ENCODE measurements around the gene RASEF. TPM values are rescaled to one million over a fixed set of nuclear protein-coding genes. Genes with fewer than 3 reads are reported as not detected.

RASEF gene
- total and polyA plus RNA-seq, 2 donors (not counting 1 experiment from before 2014, with no cell fraction given): not detected

GRCh38 chr9:83002329-83002728, 60.6 kb downstream of the RASEF start:
- ATAC-seq (ENCODE audit: low read depth): no peak
- POLR2A ChIA-PET: no interaction called here
- no CpG with 5 or more reads among the region's 2 CpGs for WGBS (ENCODE audit: insufficient coverage)

GRCh38 chr9:83000765-83001164, 62.2 kb downstream of the RASEF start:
- Histone ChIP-seq H3K27ac (ENCODE audit: low read length in 2 of 2) (no peak overlapping the region), H3K9ac (ENCODE audit: low read length) (no peak overlapping the region), H3K9me3 (ENCODE audit: control extremely low read depth in 1 of 3, control insufficient read depth in 2 of 3, insufficient read depth in 1 of 3, low read length in 2 of 3) (no peaks in the 10 kb centered on the region), H3K36me3 (replicated peaks in 1 of 2; ENCODE audit: control extremely low read depth in 1 of 2, control insufficient read depth in 1 of 2, extremely low read depth in 1 of 2, insufficient read depth in 2 of 2, low read length in 1 of 2) (no peaks in the 10 kb centered on the region), H2AFZ (ENCODE audit: insufficient read depth, low read depth, low read length, poor library complexity, severe bottlenecking) (no peak overlapping the region), H3K4me2 (replicated peaks; ENCODE audit: low read depth, low read length, poor library complexity, severe bottlenecking) (no peak overlapping the region), H3K79me2 (ENCODE audit: control insufficient read depth, insufficient read depth, low read length) (no peaks in the 10 kb centered on the region), H3K27me3 (replicated peaks in 1 of 4; ENCODE audit: control extremely low read depth in 1 of 4, control insufficient read depth in 3 of 4, insufficient read depth in 4 of 4, low read length in 3 of 4) (no peaks in the 10 kb centered on the region), H3K4me3 (ENCODE audit: control extremely low read depth in 1 of 5, extremely low read depth in 1 of 5, insufficient read depth in 1 of 5, low read depth in 2 of 5, low read length in 4 of 5) (no peak overlapping the region), H3K4me1 (ENCODE audit: control insufficient read depth in 2 of 2, insufficient read depth in 2 of 2, low read length in 2 of 2) (peaks cover 0 to under 1% of the 10 kb centered on the region in 2 donors), H4K20me1 (ENCODE audit: control insufficient read depth, insufficient read depth, low read length, poor library complexity, severe bottlenecking) (no peaks in the 10 kb centered on the region)
- POLR2A ChIA-PET: no interaction called here
- no peak for TF ChIP-seq CTCF (IDR thresholded peaks at IDR 0.05)
- no peak for TF ChIP-seq EZH2 (IDR thresholded peaks at IDR 0.05; ENCODE audit: borderline replicate concordance, insufficient read depth, low read depth, low read length, poor library complexity, severe bottlenecking)
- peaks cover 2% of the 10 kb centered on the region for H3K4me1 Mint-ChIP-seq
- H3K27me3 Mint-ChIP-seq: no peaks in the 10 kb centered on the region
- H3K4me3 Mint-ChIP-seq: no peak overlapping the region
- 91% methylated on average over 4 of the region's 5 CpGs for WGBS (ENCODE audit: insufficient coverage)
- DNase-seq (no peak), ATAC-seq (ENCODE audit: low read depth) (no peak)
- H3K9me3 Mint-ChIP-seq (ENCODE audit: insufficient read depth): no peaks in the 10 kb centered on the region
- CTCF ChIA-PET: no interaction called here
- intact Hi-C loops (cut with micrococcal nuclease): no loop called here
- H3K27ac Mint-ChIP-seq: no peak overlapping the region

More at GRCh38 chr9:83002329-83002728, 60.6 kb downstream of the RASEF start:
- Mint-ChIP-seq H3K27me3 (no peaks in the 10 kb centered on the region), H3K27ac (no peak overlapping the region), H3K9me3 (ENCODE audit: insufficient read depth) (no peaks in the 10 kb centered on the region), H3K4me1 (peaks cover 9% of the 10 kb centered on the region), H3K4me3 (no peak overlapping the region)
- Histone ChIP-seq H3K36me3 (replicated peaks in 1 of 2; ENCODE audit: control extremely low read depth in 1 of 2, control insufficient read depth in 1 of 2, extremely low read depth in 1 of 2, insufficient read depth in 2 of 2, low read length in 1 of 2) (no peaks in the 10 kb centered on the region), H4K20me1 (ENCODE audit: control insufficient read depth, insufficient read depth, low read length, poor library complexity, severe bottlenecking) (no peaks in the 10 kb centered on the region), H3K4me1 (ENCODE audit: control insufficient read depth in 2 of 2, insufficient read depth in 2 of 2, low read length in 2 of 2) (peaks cover 7 to 9% of the 10 kb centered on the region in 2 donors), H3K4me2 (replicated peaks; ENCODE audit: low read depth, low read length, poor library complexity, severe bottlenecking) (no peak overlapping the region), H3K27ac (ENCODE audit: low read length in 2 of 2) (no peak overlapping the region), H3K9me3 (ENCODE audit: control extremely low read depth in 1 of 3, control insufficient read depth in 2 of 3, insufficient read depth in 1 of 3, low read length in 2 of 3) (no peaks in the 10 kb centered on the region), H2AFZ (ENCODE audit: insufficient read depth, low read depth, low read length, poor library complexity, severe bottlenecking) (no peak overlapping the region), H3K4me3 (ENCODE audit: control extremely low read depth in 1 of 5, extremely low read depth in 1 of 5, insufficient read depth in 1 of 5, low read depth in 2 of 5, low read length in 4 of 5) (no peak overlapping the region), H3K27me3 (replicated peaks in 1 of 4; ENCODE audit: control extremely low read depth in 1 of 4, control insufficient read depth in 3 of 4, insufficient read depth in 4 of 4, low read length in 3 of 4) (no peaks in the 10 kb centered on the region), H3K79me2 (ENCODE audit: control insufficient read depth, insufficient read depth, low read length) (no peaks in the 10 kb centered on the region), H3K9ac (ENCODE audit: low read length) (no peak overlapping the region)
- CTCF ChIA-PET: no interaction called here
- DNase-seq: no peak
- intact Hi-C loops (cut with micrococcal nuclease): no loop called here
- no peak for TF ChIP-seq CTCF (IDR thresholded peaks at IDR 0.05)
